Colonic mucosa (tissue), 4 donors: Measurements from ENCODE around the gene CSAG3. TPM values are rescaled to one million over a fixed set of nuclear protein-coding genes. Genes with fewer than 3 reads are reported as not detected.
"Not testable (repeated sequence)": the region's sequence is repeated elsewhere in the genome, so short reads cannot be mapped to it uniquely, and the experiment has no call there.

Experiments
- DNase-seq: peaks from one replicate; pipeline ENCODE4 v3.0.0-alpha.2; 2020
- H3K27ac ChIP-seq: fragments of 200-600 bp; one replicate; pipeline ENCODE4 v1.8.0; 2021
- H3K27me3 ChIP-seq: fragments of 200-600 bp; one replicate; pipeline ENCODE4 v1.8.0; 2021
- H3K36me3 ChIP-seq: fragments of 200-600 bp; one replicate; pipeline ENCODE4 v1.8.0; 2021
- H3K4me1 ChIP-seq: fragments of 200-600 bp; one replicate; pipeline ENCODE4 v1.8.0; 2021; ENCODE audit warnings: mild to moderate bottlenecking
- H3K4me3 ChIP-seq: fragments of 200-600 bp; one replicate; pipeline ENCODE4 v1.8.0; 2021
- H3K9ac ChIP-seq, 2 donors: one replicate each; pipeline ENCODE4 v1.7.0; 2013; ENCODE audit warnings: control low read depth in 2 of 2, low read depth in 2 of 2, low read length in 2 of 2
- H3K9me3 ChIP-seq: fragments of 200-600 bp; one replicate; pipeline ENCODE4 v1.8.0; 2021
- intact Hi-C: fragments of 100-400 bp; cut with DNase I; formaldehyde crosslinking; loops from one replicate; pipeline ENCODE4 v1.14.1; 2022
- total RNA-seq, 2 donors: library from RNA; stranded (reverse); fragmentation: NEBNext Ultra II Directional in 1 of 2; extraction: Animal tissue kit (Norgen Biotek cat#: 25700) in 1 of 2; gene quantifications; one replicate each; pipeline ENCODE4 v1.2.1, GENCODE V29; 2021
- TF ChIP-seq, protein P1 (sequence below): fragments of 200-600 bp; IDR thresholded peaks from one replicate; pipeline ENCODE4 v1.8.0; 2022; ENCODE audit warnings: antibody characterized with exemption, mild to moderate bottlenecking
- donor health status: healthy.
- donor health status: DM: no; HTN: no; CAD: no.
- donor health status: DM: no; HTN: no; CAD: no.

The CSAG3 gene
- total RNA-seq, 2 donors from 2014 or later: not detected

DNA sequence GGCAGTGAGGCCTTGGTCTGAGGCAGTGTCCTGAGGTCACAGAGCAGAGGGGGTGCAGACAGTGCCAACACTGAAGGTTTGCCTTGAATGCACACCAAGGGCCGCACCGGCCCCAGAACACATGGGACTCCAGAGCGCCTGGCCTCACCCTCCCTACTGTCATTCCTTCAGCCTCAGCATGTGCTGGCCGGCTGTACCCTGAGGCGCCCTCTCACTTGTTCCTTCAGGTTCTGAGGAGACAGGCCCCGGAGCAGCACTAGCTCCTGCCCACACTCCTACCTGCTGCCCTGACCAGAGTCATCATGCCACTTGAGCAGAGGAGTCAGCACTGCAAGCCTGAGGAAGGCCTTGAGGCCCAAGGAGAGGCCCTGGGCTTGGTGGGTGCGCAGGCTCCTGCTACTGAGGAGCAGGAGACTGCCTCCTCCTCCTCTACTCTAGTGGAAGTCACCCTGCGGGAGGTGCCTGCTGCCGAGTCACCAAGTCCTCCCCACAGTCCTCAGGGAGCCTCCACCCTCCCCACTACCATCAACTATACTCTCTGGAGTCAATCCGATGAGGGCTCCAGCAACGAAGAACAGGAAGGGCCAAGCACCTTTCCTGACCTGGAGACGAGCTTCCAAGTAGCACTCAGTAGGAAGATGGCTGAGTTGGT is 23.0 kb upstream of the CSAG3 start:
- DNase-seq: no peak
- intact Hi-C loops: no loop called here

DNA sequence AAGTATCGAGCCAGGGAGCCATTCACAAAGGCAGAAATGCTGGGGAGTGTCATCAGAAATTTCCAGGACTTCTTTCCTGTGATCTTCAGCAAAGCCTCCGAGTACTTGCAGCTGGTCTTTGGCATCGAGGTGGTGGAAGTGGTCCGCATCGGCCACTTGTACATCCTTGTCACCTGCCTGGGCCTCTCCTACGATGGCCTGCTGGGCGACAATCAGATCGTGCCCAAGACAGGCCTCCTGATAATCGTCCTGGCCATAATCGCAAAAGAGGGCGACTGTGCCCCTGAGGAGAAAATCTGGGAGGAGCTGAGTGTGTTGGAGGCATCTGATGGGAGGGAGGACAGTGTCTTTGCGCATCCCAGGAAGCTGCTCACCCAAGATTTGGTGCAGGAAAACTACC is 22.5 kb upstream of the CSAG3 start:
- H3K4me1 ChIP-seq, H3K4me3 ChIP-seq, DNase-seq, H3K27ac ChIP-seq, H3K36me3 ChIP-seq, H3K9me3 ChIP-seq, H3K27me3 ChIP-seq, H3K9ac ChIP-seq, intact Hi-C loops: not testable (repeated sequence)

More for the DNA sequence above, 23.0 kb upstream of the CSAG3 start:
- Histone ChIP-seq H3K9me3 (no peaks in the 10 kb centered on the region), H3K4me3 (no peak overlapping the region), H3K27ac (no peak overlapping the region), H3K36me3 (no peaks in the 10 kb centered on the region), H3K4me1 (no peaks in the 10 kb centered on the region), H3K9ac (no peak overlapping the region), H3K27me3 (no peaks in the 10 kb centered on the region)
- TF ChIP-seq, protein P1, sequence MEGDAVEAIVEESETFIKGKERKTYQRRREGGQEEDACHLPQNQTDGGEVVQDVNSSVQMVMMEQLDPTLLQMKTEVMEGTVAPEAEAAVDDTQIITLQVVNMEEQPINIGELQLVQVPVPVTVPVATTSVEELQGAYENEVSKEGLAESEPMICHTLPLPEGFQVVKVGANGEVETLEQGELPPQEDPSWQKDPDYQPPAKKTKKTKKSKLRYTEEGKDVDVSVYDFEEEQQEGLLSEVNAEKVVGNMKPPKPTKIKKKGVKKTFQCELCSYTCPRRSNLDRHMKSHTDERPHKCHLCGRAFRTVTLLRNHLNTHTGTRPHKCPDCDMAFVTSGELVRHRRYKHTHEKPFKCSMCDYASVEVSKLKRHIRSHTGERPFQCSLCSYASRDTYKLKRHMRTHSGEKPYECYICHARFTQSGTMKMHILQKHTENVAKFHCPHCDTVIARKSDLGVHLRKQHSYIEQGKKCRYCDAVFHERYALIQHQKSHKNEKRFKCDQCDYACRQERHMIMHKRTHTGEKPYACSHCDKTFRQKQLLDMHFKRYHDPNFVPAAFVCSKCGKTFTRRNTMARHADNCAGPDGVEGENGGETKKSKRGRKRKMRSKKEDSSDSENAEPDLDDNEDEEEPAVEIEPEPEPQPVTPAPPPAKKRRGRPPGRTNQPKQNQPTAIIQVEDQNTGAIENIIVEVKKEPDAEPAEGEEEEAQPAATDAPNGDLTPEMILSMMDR: no peak

DNA sequence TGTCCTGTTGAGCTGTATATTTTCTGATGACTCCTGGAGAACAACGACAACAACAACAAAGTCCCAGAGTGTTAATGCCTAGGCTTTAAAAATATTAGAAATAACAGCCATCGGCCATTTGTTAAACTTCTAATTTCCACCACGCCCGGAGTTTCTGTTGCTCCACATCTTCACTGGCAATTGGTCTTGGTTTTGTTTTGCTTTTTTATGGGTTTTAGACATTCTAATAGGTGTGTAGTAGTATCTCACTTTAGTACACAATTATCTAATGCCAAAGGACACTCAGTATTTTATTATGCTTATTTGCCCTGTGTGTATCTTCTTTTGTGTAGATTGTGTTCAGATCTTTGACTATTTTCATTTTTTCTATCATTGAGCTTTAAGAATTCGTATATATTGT is 20.5 kb upstream of the CSAG3 start:
- no peak for DNase-seq
- no peak overlapping the region for H3K9ac ChIP-seq
- intact Hi-C loops: no loop called here
- TF ChIP-seq, protein P1: no peak
- H3K4me3 ChIP-seq: no peak overlapping the region
- no peaks in the 10 kb centered on the region for H3K36me3 ChIP-seq
- H3K27ac ChIP-seq: no peak overlapping the region
- no peaks in the 10 kb centered on the region for H3K4me1 ChIP-seq
- H3K9me3 ChIP-seq: no peaks in the 10 kb centered on the region
- H3K27me3 ChIP-seq: no peaks in the 10 kb centered on the region

DNA sequence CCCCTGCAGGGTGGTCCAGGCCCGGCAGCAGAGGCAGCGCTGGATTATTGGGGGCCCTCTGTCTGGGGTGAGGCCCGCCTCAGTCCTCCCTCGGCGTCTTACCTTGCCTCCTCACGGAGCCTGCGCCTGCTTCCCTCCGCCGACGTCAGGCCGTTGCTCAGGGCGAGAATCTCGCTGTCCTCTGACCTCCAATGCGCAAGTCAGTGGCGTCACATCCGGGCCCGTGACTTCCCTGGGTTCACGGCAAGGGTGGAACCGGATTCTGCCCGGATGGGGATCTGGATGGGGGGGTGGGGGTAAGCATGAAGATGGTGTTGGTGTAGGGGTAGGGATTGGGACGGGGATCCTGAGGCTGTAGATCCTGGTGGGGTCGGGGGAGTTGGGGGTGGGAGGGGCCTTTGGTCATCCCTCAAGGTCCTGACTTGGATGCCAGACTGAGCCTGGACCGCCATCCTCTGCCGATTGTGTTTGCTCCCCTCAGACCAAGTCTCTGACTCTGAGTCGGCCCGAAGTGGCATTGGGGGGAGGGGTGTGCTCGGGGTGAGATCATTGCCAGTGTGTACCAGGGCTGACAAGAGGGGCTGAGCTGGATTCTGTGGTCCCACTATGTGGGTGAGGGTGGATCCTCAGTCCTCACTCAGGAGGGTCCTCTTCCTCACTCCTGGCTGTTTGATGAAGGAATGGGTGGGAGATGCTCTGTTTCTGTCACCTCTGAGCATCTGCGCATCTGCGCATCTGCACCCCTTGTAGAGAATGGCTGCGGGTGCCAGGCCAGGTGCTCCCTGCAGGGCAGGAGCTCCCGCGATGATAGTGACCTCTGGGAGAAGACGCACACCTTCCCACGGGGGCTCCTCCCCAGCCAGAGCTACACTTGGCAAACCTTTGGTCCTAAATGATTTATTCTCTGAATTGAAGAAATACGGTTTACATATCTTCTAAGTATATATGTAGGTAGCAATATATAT is 5.0 kb upstream of the CSAG3 start, which contains the start of gene MAGEA2:
TSS of gene MAGEA2 (minus strand) at position 157 of the 965 bp plus-strand sequence. CDS start 2,479 bp downstream, outside the sequence.
- H3K36me3 ChIP-seq, H3K9ac ChIP-seq, DNase-seq, H3K9me3 ChIP-seq, H3K27ac ChIP-seq, intact Hi-C loops, H3K4me3 ChIP-seq, H3K4me1 ChIP-seq, H3K27me3 ChIP-seq: not testable (repeated sequence)

DNA sequence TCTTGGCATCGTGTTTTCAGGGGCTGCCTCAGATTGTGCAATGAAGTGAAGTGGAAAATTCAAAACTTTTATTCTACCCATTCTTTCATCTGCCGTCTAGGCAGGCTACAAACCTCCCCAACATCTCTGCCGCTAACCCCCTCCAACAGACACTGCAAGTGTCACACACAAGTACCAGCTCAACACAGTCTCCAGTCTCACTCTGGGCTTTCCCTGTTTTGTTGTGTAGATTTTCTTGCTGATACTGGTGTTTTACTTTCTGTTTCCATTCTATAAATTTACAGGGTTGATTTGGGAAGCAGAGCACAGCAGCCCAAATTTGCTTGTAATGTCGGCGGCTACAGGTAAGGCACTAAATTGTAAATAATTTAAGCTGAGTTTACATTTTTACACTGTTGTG is 4.1 kb upstream of the CSAG3 start:
- H3K36me3 ChIP-seq, H3K4me3 ChIP-seq, H3K9me3 ChIP-seq, H3K27me3 ChIP-seq, intact Hi-C loops, H3K27ac ChIP-seq, H3K4me1 ChIP-seq, H3K9ac ChIP-seq, DNase-seq: not testable (repeated sequence)

DNA sequence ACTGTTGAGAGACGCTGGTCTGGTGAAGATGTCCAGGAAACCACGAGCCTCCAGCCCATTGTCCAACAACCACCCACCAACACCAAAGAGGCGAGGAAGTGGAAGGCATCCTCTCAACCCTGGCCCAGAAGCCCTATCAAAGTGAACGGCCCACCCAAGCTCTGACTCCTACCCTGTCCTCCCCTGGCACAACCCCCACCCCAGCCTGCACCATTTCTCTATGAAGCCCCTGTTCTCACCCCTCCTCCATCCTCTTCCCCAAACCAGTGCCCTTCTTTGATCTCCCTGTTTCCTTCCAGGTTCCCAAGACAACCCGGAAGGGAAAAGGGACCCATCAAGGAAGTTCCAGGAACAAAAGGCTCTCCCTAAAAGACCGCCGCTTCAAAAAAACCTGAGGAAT is 526 bp downstream of the CSAG3 start:
- H3K9me3 ChIP-seq, H3K9ac ChIP-seq, H3K4me1 ChIP-seq, H3K36me3 ChIP-seq, H3K27me3 ChIP-seq, H3K4me3 ChIP-seq, intact Hi-C loops, DNase-seq, H3K27ac ChIP-seq: not testable (repeated sequence)

DNA sequence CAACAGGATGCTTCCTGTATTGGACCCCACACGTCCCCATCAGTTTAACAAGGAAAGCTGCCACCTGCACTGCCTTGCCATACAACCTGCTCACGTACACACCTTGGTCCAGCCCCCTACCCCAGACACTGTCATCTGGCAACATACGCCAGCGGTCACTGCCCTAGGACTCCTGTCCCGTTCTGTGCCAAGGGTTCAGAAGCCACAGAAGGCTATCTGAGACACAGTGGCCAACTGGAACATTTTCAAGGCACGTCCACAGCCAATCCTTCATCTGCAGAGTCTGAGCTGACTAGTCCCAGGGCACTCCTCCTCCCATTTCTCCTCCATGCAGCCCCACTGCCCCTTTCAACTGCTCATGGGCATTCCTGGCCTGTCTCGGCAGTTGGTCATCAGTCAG is 2.6 kb downstream of the CSAG3 start:
- intact Hi-C loops, H3K4me3 ChIP-seq, H3K4me1 ChIP-seq, H3K9ac ChIP-seq, H3K27ac ChIP-seq, DNase-seq, H3K36me3 ChIP-seq, H3K9me3 ChIP-seq, H3K27me3 ChIP-seq: not testable (repeated sequence)

DNA sequence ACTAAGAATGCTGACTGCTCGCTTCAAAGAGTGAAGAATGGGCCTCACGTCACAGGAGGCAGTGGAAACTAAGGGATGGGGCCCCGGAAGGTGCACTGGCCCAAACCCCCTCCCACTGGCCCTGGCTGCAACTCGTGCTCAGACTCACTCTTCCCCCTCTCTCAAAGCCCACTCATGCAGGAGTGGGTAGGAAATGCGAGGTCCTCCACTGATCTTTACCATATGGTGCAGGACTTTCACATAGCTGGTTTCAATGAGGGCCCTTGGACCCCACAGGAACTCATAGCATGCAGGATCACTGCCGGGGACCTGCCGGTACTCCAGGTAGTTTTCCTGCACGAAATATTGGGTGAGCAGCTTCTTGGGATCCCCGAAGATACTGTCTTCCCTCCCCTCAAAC is 7.5 kb downstream of the CSAG3 start:
- not testable (repeated sequence) for H3K4me3 ChIP-seq

DNA sequence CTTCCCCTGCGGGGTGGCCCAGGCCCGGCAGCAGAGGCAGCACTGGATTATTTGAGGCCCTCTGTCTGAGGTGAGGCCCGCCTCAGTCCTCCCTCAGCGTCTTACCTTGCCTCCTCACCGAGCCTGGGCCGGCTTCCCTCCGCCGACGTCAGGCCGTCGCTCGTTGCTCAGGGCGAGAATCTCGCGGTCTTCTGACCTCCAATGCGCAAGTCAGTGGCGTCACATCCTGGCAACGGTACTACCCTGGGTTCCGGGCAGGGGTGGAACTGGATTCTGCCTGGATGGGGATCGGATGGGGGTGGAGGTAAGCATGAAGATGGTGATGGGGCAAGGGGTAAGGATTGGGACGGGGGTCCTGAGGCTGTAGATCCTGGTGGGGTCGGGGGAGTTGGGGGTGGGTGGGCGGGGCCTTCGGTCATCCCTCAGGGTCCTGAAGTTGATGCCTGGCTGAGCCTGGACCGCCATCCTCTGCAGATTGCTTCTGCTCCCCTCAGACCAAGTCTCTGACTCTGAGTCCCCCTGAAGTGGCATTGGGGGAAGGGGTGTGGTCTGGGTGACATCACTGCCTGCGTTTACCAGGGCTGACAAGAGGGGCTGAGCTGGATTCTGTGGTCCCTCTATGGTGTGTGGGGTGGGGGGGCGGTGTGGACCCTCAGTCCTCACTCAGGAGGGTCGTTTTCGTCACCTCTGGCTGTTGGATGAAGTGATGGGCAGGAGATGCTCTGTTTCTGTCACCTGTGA is 10.7 kb downstream of the CSAG3 start, which contains the start of gene MAGEA6:
TSS of gene MAGEA6 (minus strand) at position 141 of the 741 bp plus-strand sequence. CDS start 2,039 bp downstream, outside the sequence.
- H3K4me1 ChIP-seq, H3K27me3 ChIP-seq, H3K9me3 ChIP-seq, H3K27ac ChIP-seq, intact Hi-C loops, H3K9ac ChIP-seq, DNase-seq, H3K36me3 ChIP-seq, H3K4me3 ChIP-seq: not testable (repeated sequence)

More for the DNA sequence above, 7.5 kb downstream of the CSAG3 start:
- H3K9me3 ChIP-seq, H3K9ac ChIP-seq, H3K4me1 ChIP-seq, H3K27ac ChIP-seq, H3K27me3 ChIP-seq, H3K36me3 ChIP-seq, intact Hi-C loops, DNase-seq: not testable (repeated sequence)

DNA sequence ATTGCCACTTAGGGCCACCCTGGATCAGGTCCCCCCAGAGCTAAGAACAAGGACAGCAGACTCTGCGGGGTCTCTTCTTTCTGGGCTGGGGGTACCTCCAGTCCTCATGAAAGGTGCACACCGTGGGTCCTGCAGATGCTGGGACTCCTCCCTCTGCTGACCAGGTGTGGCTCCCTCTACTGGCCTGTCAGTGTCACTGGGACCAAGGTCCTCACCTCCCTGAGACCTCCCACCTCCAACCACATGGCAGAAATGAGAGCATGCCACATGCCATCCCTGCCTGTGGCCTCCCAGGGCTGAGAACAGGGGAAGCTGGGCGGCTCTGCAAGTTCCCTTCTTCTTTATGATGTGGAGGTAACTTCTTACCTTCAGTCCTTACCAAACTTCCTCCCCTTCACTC is 28.0 kb downstream of the CSAG3 start:
- intact Hi-C loops, H3K9ac ChIP-seq, H3K4me3 ChIP-seq, DNase-seq, H3K27me3 ChIP-seq, H3K9me3 ChIP-seq, H3K36me3 ChIP-seq, H3K4me1 ChIP-seq, H3K27ac ChIP-seq: not testable (repeated sequence)
